Measurements from ENCODE around the gene GFER. TPM values are rescaled to one million over a fixed set of nuclear protein-coding genes. Genes with fewer than 3 reads are reported as not detected.
"Not testable (repeated sequence)": the region's sequence is repeated elsewhere in the genome, so short reads cannot be mapped to it uniquely, and the experiment has no call there.

GFER gene
- total RNA-seq, 1 experiment from 2014 or later, result 58.5 TPM

GRCh38 chr16:1950559-1950958, 33.4 kb upstream of the GFER start:
- Mint-ChIP-seq H3K4me1 (peaks cover 4% of the 10 kb centered on the region), H3K4me3 (no peak overlapping the region), H3K27ac (no peak overlapping the region), H3K36me3 (no peaks in the 10 kb centered on the region), H3K9me3 (no peaks in the 10 kb centered on the region), H3K27me3 (ENCODE audit: low read depth) (peaks cover 8% of the 10 kb centered on the region; the same call in 1 of the 2 replicates)
- CTCF ChIA-PET, result interaction anchor here (1.0 to 3.8 kb wide), 2 partner anchors 9 to 21 kb away, joined by 3 to 29 read pairs; partner anchors contain the start of gene MSRB1
- ATAC-seq (no peak), DNase-seq (ENCODE audit: low spot score) (no peak)
- TF ChIP-seq ELF4 (CRISPR knock-in tag; IDR thresholded peaks at IDR 0.05; ENCODE audit: low read depth), result no peak
- no peak for TF ChIP-seq MXD4 (CRISPR knock-in tag; IDR thresholded peaks at IDR 0.05; ENCODE audit: borderline replicate concordance)
- no peak for TF ChIP-seq ZNF671 (CRISPR knock-in tag; IDR thresholded peaks at IDR 0.05)
- TF ChIP-seq SOX15 (CRISPR knock-in tag; IDR thresholded peaks at IDR 0.05), result no peak
- TF ChIP-seq KAT7 (CRISPR knock-in tag; IDR thresholded peaks at IDR 0.05; ENCODE audit: borderline replicate concordance), result no peak
- no peak for TF ChIP-seq RORB (CRISPR knock-in tag; IDR thresholded peaks at IDR 0.05)
- TF ChIP-seq E2F1 (CRISPR knock-in tag; IDR thresholded peaks at IDR 0.05), result no peak
- TF ChIP-seq JAZF1 (CRISPR knock-in tag; IDR thresholded peaks at IDR 0.05), result no peak
- no peak for TF ChIP-seq ZNF416 (CRISPR knock-in tag; IDR thresholded peaks at IDR 0.05)
- no peak for TF ChIP-seq MYBL2 (CRISPR knock-in tag; IDR thresholded peaks at IDR 0.05)
- TF ChIP-seq ATF2 (CRISPR knock-in tag; IDR thresholded peaks at IDR 0.05; ENCODE audit: borderline replicate concordance, low read depth), result no peak
- POLR2A ChIA-PET, result no interaction called here

- ChIA-PET CTCF (interaction anchor here (0.9 to 3.8 kb wide), 3 partner anchors 12 to 187 kb away, joined by 3 to 29 read pairs (median 5); partner anchors contain the start of gene MSRB1), POLR2A (no interaction called here)
- peaks cover 11% of the 10 kb centered on the region for H3K27me3 Mint-ChIP-seq (ENCODE audit: low read depth)
- TF ChIP-seq GRHL2 (CRISPR knock-in tag; IDR thresholded peaks at IDR 0.05; ENCODE audit: insufficient replicate concordance, severe bottlenecking) (no peak), ZNF121 (CRISPR knock-in tag; IDR thresholded peaks at IDR 0.05) (no peak), ZBTB43 (CRISPR knock-in tag; IDR thresholded peaks at IDR 0.05) (no peak), TEAD4 (CRISPR knock-in tag; IDR thresholded peaks at IDR 0.05) (no peak), CREB1 (CRISPR knock-in tag; IDR thresholded peaks at IDR 0.05) (no peak), ETV6 (CRISPR knock-in tag; IDR thresholded peaks at IDR 0.05) (no peak), NR2C2 (CRISPR knock-in tag; IDR thresholded peaks at IDR 0.05) (no peak), PRDM15 (CRISPR knock-in tag; IDR thresholded peaks at IDR 0.05) (no peak), SOX15 (CRISPR knock-in tag; IDR thresholded peaks at IDR 0.05) (no peak), EMX1 (CRISPR knock-in tag; IDR thresholded peaks at IDR 0.05) (no peak), ZNF219 (CRISPR knock-in tag; IDR thresholded peaks at IDR 0.05; ENCODE audit: borderline replicate concordance) (no peak), KAT7 (CRISPR knock-in tag; IDR thresholded peaks at IDR 0.05; ENCODE audit: borderline replicate concordance) (no peak), ERG (CRISPR knock-in tag; IDR thresholded peaks at IDR 0.05) (no peak)
- H3K4me3 Mint-ChIP-seq, result no peak overlapping the region
- ATAC-seq (no peak), DNase-seq (ENCODE audit: low spot score) (no peak)
- no peaks in the 10 kb centered on the region for H3K9me3 Mint-ChIP-seq
- no peak overlapping the region for H3K27ac Mint-ChIP-seq
- peaks cover 4% of the 10 kb centered on the region for H3K4me1 Mint-ChIP-seq
- no peaks in the 10 kb centered on the region for H3K36me3 Mint-ChIP-seq
These were observed 30.3 kb upstream of the GFER start for GRCh38 chr16:1953734-1954133.

GRCh38 chr16:1957434-1958142, 26.4 kb upstream of the GFER start:
- CTCF ChIA-PET, result interaction anchor here (0.9 to 1.8 kb wide), 3 partner anchors 16 to 46 kb away, joined by 3 to 5 read pairs (median 4); no protein-coding TSS in a partner anchor
- Mint-ChIP-seq H3K36me3 (peaks cover 16% of the 10 kb centered on the region), H3K4me1 (peaks cover 25% of the 10 kb centered on the region)
- not testable (repeated sequence) for H3K9me3 Mint-ChIP-seq; H3K4me3 Mint-ChIP-seq; ATAC-seq; H3K27me3 Mint-ChIP-seq (ENCODE audit: low read depth); DNase-seq (ENCODE audit: low spot score); H3K27ac Mint-ChIP-seq
- POLR2A ChIA-PET, result interaction anchor here (0.6 kb wide), 1 partner anchor 55 kb away, joined by 3 read pairs; no protein-coding TSS in a partner anchor
